ENCODE measurements around the gene EFCAB8. TPM values are rescaled to one million over a fixed set of nuclear protein-coding genes. Genes with fewer than 3 reads are reported as not detected.

Gene EFCAB8
- total and polyA plus RNA-seq, 7 donors: 0.03 to 0.08 (median 0.04) TPM; not detected in 4

- peaks cover 6 to 55% of the 10 kb centered on the region in 2 donors for H3K36me3 ChIP-seq (ENCODE audit: insufficient read depth in 1 of 2, low read depth in 1 of 2)
- DNase-seq (no peak), ATAC-seq (no peak)
- no peaks in the 10 kb centered on the region for H3K9me3 ChIP-seq
- H3K27ac ChIP-seq: no peak overlapping the region
- H3K4me1 ChIP-seq: peaks cover 26% of the 10 kb centered on the region
- TF ChIP-seq CTCF (IDR thresholded peaks at IDR 0.05): no peak
- intact Hi-C loops (cut with DNase I): no loop called here
- H3K4me3 ChIP-seq: no peak overlapping the region
- no peaks in the 10 kb centered on the region for H3K27me3 ChIP-seq (ENCODE audit: insufficient read depth in 3 of 3, low read length in 2 of 3)
- WGBS, 3 donors: 60 to 78% (median 72%) methylated on average over 5 of the region's 5 CpGs
Observed at GRCh38 chr20:32831982-32832381, 26.7 kb upstream of the EFCAB8 start.

GRCh38 chr20:32832664-32833063 is 26.1 kb upstream of the EFCAB8 start:
- intact Hi-C loops (cut with DNase I): no loop called here
- no peak overlapping the region for H3K4me3 ChIP-seq
- no peaks in the 10 kb centered on the region for H3K9me3 ChIP-seq
- 88 to 93% (median 92%) methylated on average over 11 of the region's 11 CpGs for WGBS, 3 donors
- no peak for ATAC-seq
- no peak overlapping the region for H3K27ac ChIP-seq
- H3K4me1 ChIP-seq: peaks cover 26% of the 10 kb centered on the region
- no peaks in the 10 kb centered on the region for H3K27me3 ChIP-seq (ENCODE audit: insufficient read depth in 3 of 3, low read length in 2 of 3)
- no peak for TF ChIP-seq CTCF (IDR thresholded peaks at IDR 0.05)
- no peak for DNase-seq
- H3K36me3 ChIP-seq (ENCODE audit: insufficient read depth in 1 of 2, low read depth in 1 of 2): peaks cover 6 to 55% of the 10 kb centered on the region in 2 donors

- H3K36me3 ChIP-seq (ENCODE audit: insufficient read depth in 1 of 2, low read depth in 1 of 2): peaks cover 16 to 68% of the 10 kb centered on the region in 2 donors
- peaks cover 8% of the 10 kb centered on the region for H3K4me1 ChIP-seq
- intact Hi-C loops (cut with DNase I): no loop called here
- no peak overlapping the region for H3K27ac ChIP-seq
- H3K9me3 ChIP-seq: no peaks in the 10 kb centered on the region
- DNase-seq (no peak), ATAC-seq (no peak)
- H3K4me3 ChIP-seq: no peak overlapping the region
- no peak for TF ChIP-seq CTCF (IDR thresholded peaks at IDR 0.05)
- H3K27me3 ChIP-seq (ENCODE audit: insufficient read depth in 3 of 3, low read length in 2 of 3): no peaks in the 10 kb centered on the region
Observed at GRCh38 chr20:32834972-32835371, 23.8 kb upstream of the EFCAB8 start.

GRCh38 chr20:32837157-32837556 is 21.6 kb upstream of the EFCAB8 start:
- Histone ChIP-seq H3K27ac (no peak overlapping the region), H3K4me1 (no peaks in the 10 kb centered on the region), H3K4me3 (no peak overlapping the region), H3K9me3 (no peaks in the 10 kb centered on the region), H3K36me3 (ENCODE audit: insufficient read depth in 1 of 2, low read depth in 1 of 2) (peaks cover 16 to 90% of the 10 kb centered on the region in 2 donors), H3K27me3 (ENCODE audit: insufficient read depth in 3 of 3, low read length in 2 of 3) (no peaks in the 10 kb centered on the region)
- no peak for DNase-seq
- intact Hi-C loops (cut with DNase I): no loop called here
- ATAC-seq: no peak
- 47 to 92% (median 50%) methylated on average over 1 of the region's 1 CpG for WGBS, 3 donors
- no peak for TF ChIP-seq CTCF (IDR thresholded peaks at IDR 0.05)

GRCh38 chr20:32839227-32839981 is 19.3 kb upstream of the EFCAB8 start:
- WGBS, 3 donors: 86 to 89% (median 87%) methylated on average over 17 of the region's 17 CpGs
- no peak overlapping the region for H3K27ac ChIP-seq
- TF ChIP-seq CTCF (IDR thresholded peaks at IDR 0.05): no peak
- intact Hi-C loops (cut with DNase I): no loop called here
- H3K36me3 ChIP-seq (ENCODE audit: insufficient read depth in 1 of 2, low read depth in 1 of 2): peaks cover 12 to 89% of the 10 kb centered on the region in 2 donors
- no peaks in the 10 kb centered on the region for H3K9me3 ChIP-seq
- H3K4me3 ChIP-seq: no peak overlapping the region
- DNase-seq (no peak), ATAC-seq (no peak)
- no peaks in the 10 kb centered on the region for H3K4me1 ChIP-seq
- H3K27me3 ChIP-seq (ENCODE audit: insufficient read depth in 3 of 3, low read length in 2 of 3): no peaks in the 10 kb centered on the region
